Activated CD4-positive, alpha-beta T cell treated with anti-CD3 and anti-CD28 coated beads for 48 hours (primary cell): ENCODE results near the gene CD6.
A peak's percentile ranks its signal among the peaks of the same experiment; 100 is the strongest.

Experiments used
- DNase-seq: peaks from one replicate; pipeline ENCODE4 v3.0.0-alpha.2; 2020

CD6 gene

GRCh38 chr11:61034111-61034510 is 62.6 kb downstream of the CD6 start:
- no peak for DNase-seq

DNA sequence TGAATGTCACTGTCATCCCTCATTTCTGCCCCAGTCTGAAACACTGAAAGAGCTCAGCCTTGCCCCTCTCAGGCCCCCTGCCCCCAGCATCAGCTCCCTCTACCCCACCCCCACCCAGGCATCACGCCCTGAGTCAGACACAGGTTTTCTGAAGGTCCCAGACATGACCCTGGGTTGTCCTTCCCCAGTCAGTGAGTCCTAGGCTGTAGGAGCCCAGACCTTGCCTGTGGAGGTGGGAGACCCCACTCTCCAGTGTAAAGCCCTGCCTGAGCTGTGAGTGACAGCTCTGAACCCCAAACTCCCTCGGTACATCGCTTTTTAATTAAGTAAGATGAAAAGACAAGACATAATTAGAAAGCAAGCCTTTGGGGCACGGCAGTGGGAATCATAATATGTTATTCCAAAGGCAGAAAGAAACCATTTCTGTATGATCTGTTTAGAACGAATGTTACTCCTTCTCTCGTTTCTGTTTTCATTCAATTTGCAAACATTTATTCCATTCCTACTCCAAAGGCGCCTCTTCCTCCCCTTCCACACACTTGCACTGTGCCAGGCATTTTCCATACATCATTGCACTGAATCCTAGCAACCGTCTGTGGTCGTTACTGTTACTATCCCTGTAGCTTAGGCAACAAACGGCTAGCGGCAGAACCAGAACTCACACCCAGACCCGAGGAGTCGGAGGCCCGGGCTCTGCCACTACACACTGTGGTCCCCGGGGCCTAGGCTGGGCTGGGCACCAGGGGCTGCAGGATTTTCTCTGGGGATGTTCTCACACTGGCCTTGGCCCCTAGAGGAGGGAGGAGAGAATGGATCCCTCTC is 63.4 kb downstream of the CD6 start:
- DNase-seq = no peak

- DNase-seq = no peak
Observed at GRCh38 chr11:61035526-61035835, 64.0 kb downstream of the CD6 start.

DNA sequence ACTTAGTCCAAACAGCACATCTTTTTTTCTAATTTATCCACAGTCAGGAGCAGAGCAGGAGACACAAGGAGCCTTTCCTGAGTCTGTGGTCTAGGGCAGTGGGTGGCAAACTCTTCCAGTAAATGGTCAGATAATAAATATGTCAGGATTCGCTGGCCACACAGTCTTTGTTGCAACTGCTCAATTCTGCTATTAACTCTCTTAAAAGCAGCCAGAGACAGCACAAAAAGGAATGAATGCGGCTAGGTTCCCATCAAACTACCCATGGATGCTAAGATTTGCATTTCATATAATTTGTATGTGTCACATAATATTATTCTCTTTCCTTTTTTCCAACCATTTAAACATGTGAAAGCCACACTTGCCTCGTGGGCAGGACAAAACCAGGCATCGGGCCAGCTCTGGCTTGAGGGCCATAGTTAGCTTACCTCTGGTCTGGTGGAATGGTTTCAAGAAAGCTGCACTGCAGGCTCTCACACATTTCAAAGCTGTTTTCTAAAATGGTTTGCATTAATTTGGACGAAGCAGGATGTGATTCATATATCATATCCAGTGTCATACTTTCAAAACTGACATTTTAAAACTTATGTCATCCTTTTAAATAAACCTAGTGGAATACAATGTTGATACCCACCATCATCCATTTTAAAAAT is 66.1 kb downstream of the CD6 start:
- no peak for DNase-seq

GRCh38 chr11:61039916-61040315 is 68.4 kb downstream of the CD6 start:
- no peak for DNase-seq

DNA sequence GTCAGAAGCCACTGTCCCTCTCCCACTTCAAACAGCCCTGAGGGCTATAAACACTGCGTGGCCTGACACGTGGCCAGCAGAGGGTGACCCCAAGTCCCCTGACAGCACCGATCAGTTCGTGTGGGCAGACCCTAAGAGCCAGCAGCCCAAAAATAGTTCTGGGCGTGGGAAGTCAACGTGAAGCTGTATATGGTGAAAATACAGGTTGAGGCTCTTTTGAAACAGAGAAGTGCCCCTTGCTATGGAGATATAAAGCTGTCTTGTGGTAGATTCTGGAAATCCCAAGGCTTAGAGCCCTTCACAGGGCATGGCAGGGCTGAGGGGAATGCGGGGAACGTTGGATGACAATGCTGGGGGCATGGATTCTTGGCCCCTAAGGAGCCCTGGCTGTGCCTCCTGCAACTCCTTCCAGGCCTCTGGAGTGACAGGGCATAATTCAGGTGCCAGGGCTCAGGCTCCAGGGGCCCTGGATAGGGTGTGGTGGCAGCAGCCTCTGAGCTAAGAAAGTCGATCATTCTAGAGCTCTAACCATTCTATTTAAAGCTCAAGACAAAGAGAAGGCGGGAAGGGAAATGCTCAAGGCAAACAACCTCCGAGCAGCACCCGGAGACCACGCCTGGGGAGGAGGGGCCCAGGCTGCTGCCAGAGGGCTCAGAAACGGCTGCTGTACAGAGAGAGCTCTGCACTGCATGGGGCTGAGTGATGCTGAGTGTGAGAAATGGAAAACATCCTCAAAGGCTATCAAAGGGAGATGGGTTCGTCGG is 70.5 kb downstream of the CD6 start:
- peak; percentile 85 for DNase-seq

- no peak for DNase-seq
Observed at GRCh38 chr11:61042537-61042936, 71.1 kb downstream of the CD6 start.

GRCh38 chr11:61042961-61043540 is 71.6 kb downstream of the CD6 start:
- no peak for DNase-seq

DNA sequence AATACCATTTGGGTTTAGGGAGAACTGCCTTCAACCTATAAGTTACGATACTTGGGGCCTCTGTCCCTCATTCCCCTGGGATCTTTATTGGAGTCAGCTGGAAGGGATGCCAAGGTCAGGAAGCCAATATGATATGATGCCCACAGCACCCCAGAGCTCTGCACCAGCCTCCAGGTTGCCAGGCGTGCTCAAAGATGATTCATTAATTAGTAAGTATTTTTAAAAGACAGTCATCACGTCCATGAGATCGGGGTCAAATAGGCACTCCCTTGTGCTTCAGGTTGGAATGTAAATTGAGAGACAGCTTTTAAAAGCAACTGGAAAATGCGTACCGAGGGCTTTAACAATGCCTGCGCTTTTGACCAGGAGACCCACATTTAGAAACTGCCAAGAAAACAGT is 73.8 kb downstream of the CD6 start:
- no peak for DNase-seq

GRCh38 chr11:61046833-61047232 is 75.4 kb downstream of the CD6 start:
- DNase-seq = no peak

GRCh38 chr11:61048368-61049062 is 77.0 kb downstream of the CD6 start:
- no peak for DNase-seq

- no peak for DNase-seq
Observed at GRCh38 chr11:61049063-61049377, 77.5 kb downstream of the CD6 start.

DNA sequence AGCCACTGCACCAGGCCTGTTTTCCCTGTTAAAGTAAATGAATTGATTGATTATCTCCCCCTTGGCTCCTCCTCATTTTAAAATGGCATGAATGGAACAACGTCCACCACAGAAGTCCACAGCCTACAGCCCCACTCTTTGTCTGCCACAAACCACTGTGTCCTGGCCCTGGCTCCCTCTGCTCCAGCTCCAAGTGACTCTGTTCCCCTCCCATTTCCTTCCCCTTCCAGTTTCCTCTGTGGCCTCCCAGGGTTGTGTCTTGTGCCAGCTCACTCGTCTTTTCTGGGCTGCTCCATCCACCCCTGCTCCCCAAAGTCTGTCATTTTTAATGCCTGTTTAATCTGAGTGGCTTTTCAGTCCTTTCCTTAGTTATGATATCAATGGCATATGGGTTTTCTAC is 78.4 kb downstream of the CD6 start:
- DNase-seq = peak; percentile 1

DNA sequence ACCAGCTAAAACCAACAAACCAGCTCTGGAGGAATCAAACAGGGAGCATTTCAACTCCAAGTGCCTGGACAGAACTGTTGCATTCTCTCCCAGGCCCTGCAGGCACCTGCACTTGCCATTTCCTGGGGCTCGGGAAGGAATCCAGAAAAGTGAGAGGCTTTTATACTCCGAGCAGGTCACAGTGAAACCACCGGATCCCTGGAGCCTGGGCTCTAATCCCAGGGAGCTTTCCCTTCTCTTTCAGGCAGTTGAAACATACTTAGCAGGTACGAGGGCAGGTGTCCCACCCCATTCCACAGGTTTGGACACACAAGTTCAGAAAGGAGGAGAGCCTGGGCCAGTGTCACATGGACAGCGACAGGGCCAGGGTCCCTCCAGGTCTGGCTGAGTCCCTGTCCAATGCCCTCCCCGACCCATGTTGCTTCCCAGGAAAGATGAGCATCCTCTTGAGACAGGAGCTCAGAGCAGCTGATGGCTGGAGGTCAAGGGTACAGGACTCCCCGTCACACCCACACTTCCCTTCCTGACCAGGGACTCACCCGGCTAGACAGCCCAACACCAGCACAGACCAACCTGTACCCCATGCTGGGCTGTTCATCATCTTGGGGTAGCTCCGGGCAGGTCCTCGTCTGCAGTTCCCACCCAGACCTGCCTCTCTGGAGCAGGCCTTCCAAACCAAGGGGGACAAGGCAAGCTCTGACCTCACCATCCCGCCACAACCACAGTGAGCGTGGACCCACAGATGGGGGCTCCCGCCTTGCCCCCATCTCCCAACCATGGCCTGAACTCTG is 80.9 kb downstream of the CD6 start:
- peak; percentile 1 for DNase-seq

DNA sequence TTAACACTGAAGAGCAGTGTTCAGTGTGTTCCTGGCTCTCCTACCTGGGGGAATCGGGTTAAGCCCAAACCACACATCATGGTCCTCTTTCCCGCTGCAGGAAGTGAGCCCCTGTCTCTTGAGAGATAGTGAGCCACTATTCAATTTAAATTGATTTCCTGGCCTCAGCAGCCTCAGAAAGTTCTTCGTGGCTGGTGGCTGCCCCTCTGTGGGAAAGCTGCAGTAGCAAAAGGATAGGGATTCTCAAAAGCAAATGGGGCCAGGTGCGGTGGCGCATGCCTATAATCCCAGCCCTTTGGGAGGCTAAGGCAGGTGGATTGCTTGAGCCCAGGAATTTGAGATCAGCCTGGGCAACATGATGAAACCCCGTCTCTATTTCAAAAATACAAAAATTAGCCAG is 81.7 kb downstream of the CD6 start:
- DNase-seq = peak; percentile 2

GRCh38 chr11:61054513-61054912 is 83.0 kb downstream of the CD6 start:
- no peak for DNase-seq

- peak; percentile 70 for DNase-seq
Observed at GRCh38 chr11:61054927-61055562, 83.6 kb downstream of the CD6 start.

DNA sequence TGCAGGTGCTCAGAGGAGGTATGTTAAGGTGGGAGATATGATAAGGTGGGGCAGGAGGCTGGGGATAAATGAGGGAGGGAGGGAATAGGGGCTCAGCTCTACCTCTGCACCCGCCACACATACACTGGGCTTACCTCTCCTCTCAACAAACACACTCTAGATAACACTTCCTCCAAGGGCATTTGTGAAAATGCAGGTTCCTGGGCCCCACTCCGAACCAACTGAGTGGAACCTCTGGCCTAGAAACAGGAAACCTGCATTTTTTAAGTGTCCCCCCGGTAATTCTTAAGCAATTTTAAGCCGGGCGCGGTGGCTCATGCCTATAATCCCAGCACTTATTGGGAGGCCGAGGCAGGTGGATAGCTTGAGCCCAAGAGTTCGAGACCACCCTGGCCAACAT is 84.3 kb downstream of the CD6 start:
- peak; percentile 2 for DNase-seq

- no peak for DNase-seq
Observed at GRCh38 chr11:61056571-61056970, 85.1 kb downstream of the CD6 start.

DNA sequence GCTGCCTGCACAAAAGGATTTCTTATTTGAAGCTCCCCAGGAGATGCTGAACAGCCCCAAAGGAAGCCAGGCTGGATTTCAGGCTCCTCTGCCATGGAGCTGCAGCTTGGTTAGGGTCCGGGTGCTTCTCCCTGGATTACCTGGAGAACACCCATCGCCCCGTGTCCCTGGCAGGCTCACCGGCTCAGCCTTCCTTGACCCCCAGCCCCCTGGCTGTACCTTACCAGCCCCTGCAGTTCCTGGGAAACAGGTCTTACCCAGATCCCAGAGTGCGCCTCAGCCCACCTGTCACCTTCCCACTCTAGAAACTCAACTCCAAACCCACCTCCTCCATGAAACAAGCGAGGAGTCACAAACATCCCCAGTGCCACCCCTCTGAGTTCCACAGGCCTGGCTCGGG is 85.5 kb downstream of the CD6 start:
- no peak for DNase-seq

- DNase-seq = no peak
Observed at GRCh38 chr11:61057615-61058014, 86.1 kb downstream of the CD6 start.
